ENCODE data around the gene PRKAR2B.

Gene PRKAR2B

DNA sequence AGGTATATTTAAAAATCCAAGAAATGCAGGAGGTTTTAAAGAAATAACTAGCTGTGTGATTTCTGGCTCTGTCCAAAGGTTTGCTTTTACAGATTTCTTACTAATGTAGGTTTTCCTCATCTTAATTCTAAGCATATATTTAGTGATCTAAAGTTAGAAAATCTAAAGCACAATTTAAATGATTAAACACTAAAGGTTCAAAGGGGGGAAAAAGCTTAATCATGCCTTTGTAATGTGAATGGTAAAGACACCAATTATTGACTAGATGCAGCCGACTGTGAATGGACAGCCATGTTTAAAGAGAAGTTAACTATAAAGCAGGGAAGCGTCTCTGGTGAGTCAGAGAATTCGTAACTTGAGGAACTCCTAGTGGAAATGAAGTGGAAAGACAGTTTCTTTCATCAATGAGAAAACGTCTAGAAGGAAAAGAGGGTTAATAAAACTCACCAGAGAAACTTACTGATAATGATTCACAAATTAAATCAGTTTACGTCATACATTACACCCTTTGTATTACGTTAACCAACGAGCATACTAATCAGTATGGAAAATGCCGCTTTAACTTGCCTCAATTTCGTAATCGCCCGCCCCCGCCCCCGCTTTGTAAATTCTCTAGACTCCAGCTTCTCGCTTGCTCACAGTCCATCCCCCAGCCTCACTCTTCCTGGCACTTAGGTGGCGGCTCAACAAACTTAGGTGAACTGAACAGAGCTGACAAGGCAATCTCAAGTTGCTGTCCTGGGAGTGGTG, 123.2 kb downstream of the PRKAR2B start:
- Mint-ChIP-seq H3K9me3 (no peaks in the 10 kb centered on the region), H3K27ac (peak overlapping the region; percentile 100), H3K36me3 (ENCODE audit: low read depth) (peaks cover 5% of the 10 kb centered on the region), H3K4me1 (peaks cover 44% of the 10 kb centered on the region), H3K4me3 (peak overlapping the region; percentile 92), H3K27me3 (ENCODE audit: low read depth, poor library complexity) (no peaks in the 10 kb centered on the region)
- peak; percentile 10 for DNase-seq
- TF ChIP-seq, protein P1, sequence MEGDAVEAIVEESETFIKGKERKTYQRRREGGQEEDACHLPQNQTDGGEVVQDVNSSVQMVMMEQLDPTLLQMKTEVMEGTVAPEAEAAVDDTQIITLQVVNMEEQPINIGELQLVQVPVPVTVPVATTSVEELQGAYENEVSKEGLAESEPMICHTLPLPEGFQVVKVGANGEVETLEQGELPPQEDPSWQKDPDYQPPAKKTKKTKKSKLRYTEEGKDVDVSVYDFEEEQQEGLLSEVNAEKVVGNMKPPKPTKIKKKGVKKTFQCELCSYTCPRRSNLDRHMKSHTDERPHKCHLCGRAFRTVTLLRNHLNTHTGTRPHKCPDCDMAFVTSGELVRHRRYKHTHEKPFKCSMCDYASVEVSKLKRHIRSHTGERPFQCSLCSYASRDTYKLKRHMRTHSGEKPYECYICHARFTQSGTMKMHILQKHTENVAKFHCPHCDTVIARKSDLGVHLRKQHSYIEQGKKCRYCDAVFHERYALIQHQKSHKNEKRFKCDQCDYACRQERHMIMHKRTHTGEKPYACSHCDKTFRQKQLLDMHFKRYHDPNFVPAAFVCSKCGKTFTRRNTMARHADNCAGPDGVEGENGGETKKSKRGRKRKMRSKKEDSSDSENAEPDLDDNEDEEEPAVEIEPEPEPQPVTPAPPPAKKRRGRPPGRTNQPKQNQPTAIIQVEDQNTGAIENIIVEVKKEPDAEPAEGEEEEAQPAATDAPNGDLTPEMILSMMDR (IDR thresholded peaks at IDR 0.05), result peak; percentile 50

DNA sequence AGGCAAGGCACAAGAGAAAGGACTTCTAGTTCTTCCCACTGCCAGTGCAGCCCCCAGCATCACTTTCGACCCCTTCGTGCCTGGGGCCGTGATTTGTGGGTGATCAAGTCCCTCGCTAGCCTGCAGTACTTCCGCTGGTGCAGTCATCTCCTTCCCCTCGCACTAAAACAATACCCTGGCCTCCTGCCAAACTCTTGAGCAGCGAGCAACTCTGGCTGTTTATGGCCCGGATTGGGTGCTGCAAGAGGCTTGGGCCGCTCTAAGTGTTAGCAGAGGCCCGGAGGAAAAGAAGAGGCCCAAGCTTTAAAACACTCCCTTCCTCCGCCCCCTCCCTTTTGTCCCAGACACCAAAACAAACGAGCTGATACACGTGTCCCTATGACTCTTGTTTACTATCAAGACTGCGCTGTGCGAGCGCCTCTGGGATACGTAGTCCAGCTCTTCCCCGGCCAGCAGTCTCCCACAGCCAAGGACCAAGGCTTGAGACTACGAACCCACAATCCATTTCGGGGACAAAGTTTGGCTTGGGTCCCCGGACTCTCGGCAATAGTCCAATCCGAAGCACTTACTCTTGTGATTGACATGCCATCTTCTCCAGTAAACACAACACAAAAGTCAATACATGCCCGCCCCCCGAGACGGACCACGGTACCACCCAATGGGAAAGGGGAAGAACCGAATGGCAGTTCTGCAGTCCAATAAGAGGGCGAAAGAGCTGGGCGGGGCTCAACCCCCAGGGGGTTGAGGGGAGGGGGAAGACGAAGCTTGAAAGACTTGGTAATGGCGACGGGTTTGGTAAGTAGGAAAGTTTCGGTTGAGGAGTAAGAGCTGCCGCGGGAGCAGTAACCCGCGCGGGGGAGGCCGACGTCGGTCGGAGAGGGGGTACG, 124.0 kb downstream of the PRKAR2B start, which contains the start of gene HBP1:
Gene HBP1 (plus strand): TSS at position 771 of the 887 bp plus-strand sequence. CDS start 10,891 bp downstream, outside the sequence.
- Mint-ChIP-seq H3K27ac (peak within 1 kb of the TSS; percentile 100), H3K4me3 (peak within 1 kb of the TSS; percentile 92), H3K4me1 (peaks cover 44% of the 10 kb centered on the region), H3K9me3 (no peaks in the 10 kb centered on the region), H3K36me3 (ENCODE audit: low read depth) (peaks cover 5% of the 10 kb centered on the region), H3K27me3 (ENCODE audit: low read depth, poor library complexity) (no peaks in the 10 kb centered on the region)
- peak; percentile 96 for DNase-seq
- TF ChIP-seq, protein P1 (IDR thresholded peaks at IDR 0.05), result no peak

DNA sequence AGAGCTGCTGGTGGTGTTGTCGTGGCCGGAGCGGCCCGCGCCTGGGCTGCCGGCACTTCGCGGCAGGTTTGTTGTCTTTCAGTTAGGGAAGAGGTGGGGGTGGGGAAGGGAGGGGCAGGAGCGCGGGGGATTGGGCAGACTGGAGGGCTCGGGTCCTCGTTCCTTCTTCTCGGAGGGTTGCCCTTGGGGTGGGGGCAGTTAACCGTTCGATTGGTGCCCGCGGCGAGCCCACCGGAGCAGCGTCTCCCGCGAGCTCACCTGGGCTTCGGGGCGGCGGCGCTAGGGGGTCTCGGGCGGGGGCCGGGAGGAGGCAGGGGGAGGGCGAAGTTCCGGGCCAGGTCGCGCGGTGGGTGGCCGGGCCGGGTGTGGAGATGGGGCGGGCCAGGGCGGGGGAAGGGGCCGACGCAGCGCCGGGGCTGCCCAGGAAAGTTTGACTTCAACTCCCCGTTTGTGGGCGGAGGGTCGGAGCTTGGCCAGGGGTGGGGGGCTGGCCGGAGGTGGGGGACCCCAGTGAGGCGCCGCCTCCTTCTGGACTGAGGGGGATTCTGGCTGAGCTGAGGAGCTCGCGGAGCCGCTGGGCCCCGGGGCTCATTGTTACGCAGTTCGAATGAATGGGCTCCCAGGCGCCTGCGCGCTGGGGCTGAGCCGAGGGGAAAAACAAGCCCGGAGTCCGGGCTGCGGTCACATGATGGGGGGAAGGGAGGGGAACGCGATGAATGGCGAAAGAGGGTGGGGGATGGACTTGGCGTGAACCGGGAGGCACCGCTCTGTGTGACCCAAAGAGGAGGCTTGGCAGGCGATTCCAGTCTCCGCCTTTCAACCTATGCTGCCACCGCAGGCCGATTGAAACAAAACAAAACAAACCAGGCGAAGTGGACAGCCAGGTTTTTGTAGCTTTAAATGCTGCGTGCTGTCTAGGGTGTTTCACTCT, 124.9 kb downstream of the PRKAR2B start:
- H3K27ac Mint-ChIP-seq, result peak overlapping the region; percentile 100
- H3K4me3 Mint-ChIP-seq, result peak overlapping the region; percentile 92
- H3K9me3 Mint-ChIP-seq, result no peaks in the 10 kb centered on the region
- TF ChIP-seq, protein P1 (IDR thresholded peaks at IDR 0.05), result no peak
- H3K36me3 Mint-ChIP-seq (ENCODE audit: low read depth), result peaks cover 5% of the 10 kb centered on the region
- H3K4me1 Mint-ChIP-seq, result peaks cover 51% of the 10 kb centered on the region
- peak; percentile 92 for DNase-seq
- no peaks in the 10 kb centered on the region for H3K27me3 Mint-ChIP-seq (ENCODE audit: low read depth, poor library complexity)

DNA sequence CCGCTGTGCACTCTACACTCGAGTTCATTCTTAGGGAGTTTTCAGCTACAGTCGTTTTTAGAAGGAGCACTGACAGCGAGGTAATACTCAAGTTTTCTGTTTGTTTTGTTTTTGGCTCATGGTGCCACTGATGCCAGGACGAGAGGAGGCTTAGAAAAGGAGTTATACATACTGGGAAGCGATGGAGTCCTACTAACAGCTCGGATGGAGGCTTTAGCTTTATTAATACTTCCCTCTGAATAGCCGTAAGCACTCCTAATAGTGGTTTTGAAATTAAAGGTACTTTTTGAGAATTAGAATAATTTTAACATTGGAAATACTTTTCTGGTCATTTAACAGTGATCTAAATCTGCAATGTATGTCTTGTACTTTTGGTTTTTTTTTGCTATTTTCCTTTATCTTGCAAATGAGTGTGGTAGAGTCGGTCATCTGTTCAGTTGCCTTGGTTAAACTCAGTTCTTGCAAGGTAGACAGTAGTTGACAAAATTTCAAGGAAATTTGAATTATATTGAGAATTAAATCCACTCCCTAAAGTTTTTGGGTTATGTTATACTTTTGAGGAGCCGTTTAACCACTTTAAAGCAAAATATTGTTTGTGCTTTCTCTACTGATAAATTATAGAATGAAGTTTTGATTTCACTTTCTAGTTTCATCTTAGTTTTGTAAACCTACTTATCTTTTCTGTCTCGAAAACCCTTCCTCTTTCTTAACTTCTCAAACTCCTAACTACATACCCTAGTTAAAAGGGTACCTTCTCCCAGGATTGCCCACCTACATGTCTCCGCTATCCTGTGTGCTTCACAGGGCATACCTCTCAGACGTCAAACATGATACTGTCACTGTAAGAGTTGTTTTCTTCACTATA, 125.8 kb downstream of the PRKAR2B start:
- peak overlapping the region; percentile 99 for H3K27ac Mint-ChIP-seq
- peaks cover 50% of the 10 kb centered on the region for H3K4me1 Mint-ChIP-seq
- no peaks in the 10 kb centered on the region for H3K9me3 Mint-ChIP-seq
- H3K36me3 Mint-ChIP-seq (ENCODE audit: low read depth), result peaks cover 5% of the 10 kb centered on the region
- no peak for DNase-seq
- H3K27me3 Mint-ChIP-seq (ENCODE audit: low read depth, poor library complexity), result no peaks in the 10 kb centered on the region
- peak overlapping the region; percentile 92 for H3K4me3 Mint-ChIP-seq
- TF ChIP-seq, protein P1 (IDR thresholded peaks at IDR 0.05), result no peak

DNA sequence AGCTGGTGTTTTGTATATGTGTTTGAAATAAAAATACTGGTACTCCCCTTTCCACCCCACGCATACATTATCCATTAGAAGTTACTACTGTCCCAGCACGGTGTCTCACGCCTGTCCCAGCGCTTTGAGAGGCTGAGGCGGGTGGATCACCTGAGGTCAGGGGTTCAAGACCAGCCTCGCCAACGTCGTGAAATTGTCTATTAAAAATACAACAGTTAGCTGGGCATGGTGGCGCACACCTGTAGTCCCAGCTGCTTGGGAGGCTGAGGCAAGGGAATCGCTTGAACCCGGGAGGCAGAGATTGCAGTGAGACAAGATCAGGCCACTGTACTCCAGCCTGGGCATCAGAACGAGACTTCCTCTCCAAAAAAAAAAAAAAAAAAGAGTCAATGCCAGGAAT, 127.0 kb downstream of the PRKAR2B start:
- no peak overlapping the region for H3K4me3 Mint-ChIP-seq
- no peak overlapping the region for H3K27ac Mint-ChIP-seq
- no peaks in the 10 kb centered on the region for H3K9me3 Mint-ChIP-seq
- DNase-seq, result no peak
- peaks cover 40% of the 10 kb centered on the region for H3K4me1 Mint-ChIP-seq
- TF ChIP-seq, protein P1 (IDR thresholded peaks at IDR 0.05), result no peak
- H3K27me3 Mint-ChIP-seq (ENCODE audit: low read depth, poor library complexity), result no peaks in the 10 kb centered on the region
- peaks cover 5% of the 10 kb centered on the region for H3K36me3 Mint-ChIP-seq (ENCODE audit: low read depth)
